ENCODE measurements around the gene CHMP5.
A peak's percentile ranks its signal among the peaks of the same experiment; 100 is the strongest.

Gene CHMP5

GRCh38 chr9:33264473-33265177 lies at the start of gene CHMP5, which contains the start of gene BAG1:
Gene CHMP5, plus strand, starts transcription at chr9:33265049. Its CDS starts 30 bp downstream, at chr9:33265079.
Gene BAG1, minus strand, starts transcription at chr9:33264708.
- DNase-seq (ENCODE audit: low read depth in 2 of 2): peak; percentile 99 to 100

GRCh38 chr9:33220681-33221567 lies 43.9 kb upstream of the CHMP5 start:
- no peak for DNase-seq (ENCODE audit: low read depth in 2 of 2)

GRCh38 chr9:33221568-33221884 lies 43.3 kb upstream of the CHMP5 start:
- DNase-seq (ENCODE audit: low read depth in 2 of 2): no peak

- no peak for DNase-seq (ENCODE audit: low read depth in 2 of 2)
Observed at GRCh38 chr9:33222031-33222430, 42.8 kb upstream of the CHMP5 start.

GRCh38 chr9:33223696-33224095 lies 41.2 kb upstream of the CHMP5 start:
- DNase-seq (ENCODE audit: low read depth in 2 of 2): no peak

GRCh38 chr9:33225319-33226147 lies 39.3 kb upstream of the CHMP5 start:
- DNase-seq (ENCODE audit: low read depth in 2 of 2): peak; percentile 42 to 69

- DNase-seq (ENCODE audit: low read depth in 2 of 2): no peak
Observed at GRCh38 chr9:33227008-33227398, 37.8 kb upstream of the CHMP5 start.

GRCh38 chr9:33227741-33228140 lies 37.1 kb upstream of the CHMP5 start:
- no peak for DNase-seq (ENCODE audit: low read depth in 2 of 2)

- no peak for DNase-seq (ENCODE audit: low read depth in 2 of 2)
Observed at GRCh38 chr9:33228606-33229005, 36.2 kb upstream of the CHMP5 start.

GRCh38 chr9:33229359-33230114 lies 35.3 kb upstream of the CHMP5 start:
- no peak for DNase-seq (ENCODE audit: low read depth in 2 of 2)

- no peak for DNase-seq (ENCODE audit: low read depth in 2 of 2)
Observed at GRCh38 chr9:33230756-33231622, 33.9 kb upstream of the CHMP5 start.

GRCh38 chr9:33231623-33231942 lies 33.3 kb upstream of the CHMP5 start:
- DNase-seq (ENCODE audit: low read depth in 2 of 2): no peak

- DNase-seq (ENCODE audit: low read depth in 2 of 2): no peak
Observed at GRCh38 chr9:33232815-33233214, 32.0 kb upstream of the CHMP5 start.

GRCh38 chr9:33233626-33234342 lies 31.1 kb upstream of the CHMP5 start:
- no peak for DNase-seq (ENCODE audit: low read depth in 2 of 2)

- DNase-seq (ENCODE audit: low read depth in 2 of 2): no peak
Observed at GRCh38 chr9:33234511-33235467, 30.1 kb upstream of the CHMP5 start.

- no peak for DNase-seq (ENCODE audit: low read depth in 2 of 2)
Observed at GRCh38 chr9:33236571-33236970, 28.3 kb upstream of the CHMP5 start.

GRCh38 chr9:33239921-33240320 lies 24.9 kb upstream of the CHMP5 start, which contains the start of gene SPINK4:
Gene SPINK4, plus strand, starts transcription at chr9:33240167. Its CDS starts 42 bp downstream, at chr9:33240209.
- no peak for DNase-seq (ENCODE audit: low read depth in 2 of 2)

GRCh38 chr9:33241298-33241697 lies 23.6 kb upstream of the CHMP5 start:
- no peak for DNase-seq (ENCODE audit: low read depth in 2 of 2)
